Esophagus muscularis mucosa (tissue), 3 donors: ENCODE data around the gene MAP4K4.

Experiments used
- CTCF ChIP-seq, 3 experiments: fragments of 200-600 bp in 2 of 3; fragments of 450-650 bp in 1 of 3; sonication (generic) in 2 of 3; IDR thresholded peaks; one replicate each; pipeline ENCODE4 v1.5.1; 2017 to 2019; ENCODE audit warnings: antibody characterized with exemption in 3 of 3, mild to moderate bottlenecking in 2 of 3, moderate library complexity in 1 of 3
- POLR2A ChIP-seq: fragments of 450-650 bp; IDR thresholded peaks from one replicate; pipeline ENCODE4 v1.6.1; 2017; ENCODE audit warnings: antibody characterized with exemption, moderate library complexity, mild to moderate bottlenecking, low read depth

- no peak for TF ChIP-seq CTCF (IDR thresholded peaks at IDR 0.05)
- TF ChIP-seq POLR2A = no peak
Observed at GRCh38 chr2:101850450-101850849, 152.9 kb downstream of the MAP4K4 start.
